Measurements from ENCODE around the gene HSD11B1.

Gene HSD11B1

GRCh38 chr1:209704584-209704983 lies at the start of gene HSD11B1:
TSS of gene HSD11B1 (plus strand) at chr1:209704846. CDS start at chr1:209704943, 97 bp downstream.
- DNase-seq, result no peak

- no peak for DNase-seq
These were observed 49.0 kb upstream of the HSD11B1 start for GRCh38 chr1:209655411-209656231.

- DNase-seq, result no peak
These were observed 47.3 kb upstream of the HSD11B1 start for GRCh38 chr1:209657140-209657879.

DNA sequence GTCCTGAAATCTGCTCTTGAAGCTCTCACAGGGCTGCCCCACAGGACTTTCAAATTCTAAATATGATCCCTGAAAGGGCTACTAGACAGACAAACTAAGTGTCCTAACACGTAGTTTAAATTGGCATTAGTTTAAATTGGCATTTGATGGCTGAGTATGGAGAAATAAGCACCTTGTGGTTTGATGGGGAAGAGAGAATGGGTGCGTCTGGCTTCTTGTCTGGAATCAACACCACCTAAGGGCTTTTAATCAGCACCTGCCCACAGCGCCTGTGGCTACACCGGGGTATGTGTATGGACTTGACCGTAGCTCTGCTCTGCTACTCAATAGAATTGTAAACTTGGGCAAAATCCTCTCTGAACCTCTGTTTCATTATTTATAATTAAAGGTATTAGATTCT lies 46.7 kb upstream of the HSD11B1 start:
- DNase-seq, result no peak

GRCh38 chr1:209659909-209660308 lies 44.7 kb upstream of the HSD11B1 start:
- DNase-seq, result no peak

- DNase-seq, result no peak
These were observed 43.6 kb upstream of the HSD11B1 start for GRCh38 chr1:209661071-209661470.

GRCh38 chr1:209662879-209663327 lies 41.7 kb upstream of the HSD11B1 start:
- no peak for DNase-seq

- DNase-seq, result no peak
These were observed 37.5 kb upstream of the HSD11B1 start for GRCh38 chr1:209667103-209667502.

GRCh38 chr1:209667708-209668107 lies 36.9 kb upstream of the HSD11B1 start:
- DNase-seq, result no peak

- no peak for DNase-seq
These were observed 34.1 kb upstream of the HSD11B1 start for GRCh38 chr1:209670441-209671082.

- no peak for DNase-seq
These were observed 31.7 kb upstream of the HSD11B1 start for GRCh38 chr1:209672705-209673630.

GRCh38 chr1:209673631-209674417 lies 30.8 kb upstream of the HSD11B1 start:
- DNase-seq, result no peak

DNA sequence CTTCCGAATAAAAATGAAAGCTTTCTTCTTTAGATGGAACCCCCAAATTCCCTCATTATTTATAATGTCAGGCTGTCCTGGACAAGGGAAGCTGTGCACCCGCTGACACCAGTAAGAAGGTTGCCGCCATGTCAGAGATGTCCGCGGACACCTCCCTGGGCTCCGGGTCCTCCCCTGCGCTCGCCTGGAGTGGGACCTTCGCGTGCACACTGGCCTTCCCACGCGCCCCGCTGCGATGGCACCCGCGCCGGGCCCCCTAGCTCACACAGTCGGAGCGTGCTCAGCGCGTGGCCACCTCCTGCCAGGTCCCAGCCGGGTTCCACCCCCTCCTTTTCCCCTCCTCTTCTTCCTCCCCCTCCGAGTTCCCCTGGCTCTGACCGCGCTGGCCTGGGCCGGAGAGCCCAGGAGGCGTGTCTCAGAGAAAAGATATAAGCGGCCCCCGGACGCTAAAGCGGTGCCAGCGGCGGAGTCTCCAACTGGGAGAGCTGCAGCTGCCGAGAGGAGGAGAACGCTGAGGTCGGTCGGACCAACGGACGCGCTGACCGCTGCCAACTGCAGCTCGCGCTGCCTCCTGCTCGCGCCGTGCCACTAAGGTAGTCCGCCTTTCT lies 29.6 kb upstream of the HSD11B1 start, which contains the start of gene G0S2:
Gene G0S2, plus strand, starts transcription at position 456 of the 608 bp plus-strand sequence. CDS start 273 bp downstream, outside the sequence.
- DNase-seq, result peak; percentile 41

- no peak for DNase-seq
These were observed 29.0 kb upstream of the HSD11B1 start for GRCh38 chr1:209675565-209676154.

DNA sequence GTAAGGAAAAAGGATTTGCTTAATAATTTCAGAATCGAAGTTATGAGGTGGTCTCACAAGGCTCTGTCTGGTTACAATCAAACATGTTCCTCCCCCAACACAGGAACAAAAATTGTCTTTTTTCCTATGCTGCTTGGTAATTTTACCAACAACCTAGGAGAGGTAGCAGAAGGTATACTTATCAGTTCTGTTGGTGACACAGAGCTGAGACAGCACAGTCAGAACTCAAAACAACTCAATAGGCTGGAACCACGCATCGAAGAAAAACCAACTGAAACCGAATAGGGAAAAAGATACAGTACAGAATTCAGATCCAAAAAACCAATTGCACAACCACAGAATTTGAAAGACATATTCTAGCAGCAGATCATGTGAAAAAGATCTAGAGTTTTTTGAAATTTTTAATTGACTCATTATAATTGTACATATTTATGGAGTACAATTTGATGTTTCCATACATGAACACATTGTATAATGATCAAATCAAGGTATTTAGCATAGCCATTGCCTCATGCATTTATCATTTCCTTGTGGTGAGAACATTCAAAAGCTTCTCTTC lies 25.6 kb upstream of the HSD11B1 start:
- DNase-seq, result no peak

DNA sequence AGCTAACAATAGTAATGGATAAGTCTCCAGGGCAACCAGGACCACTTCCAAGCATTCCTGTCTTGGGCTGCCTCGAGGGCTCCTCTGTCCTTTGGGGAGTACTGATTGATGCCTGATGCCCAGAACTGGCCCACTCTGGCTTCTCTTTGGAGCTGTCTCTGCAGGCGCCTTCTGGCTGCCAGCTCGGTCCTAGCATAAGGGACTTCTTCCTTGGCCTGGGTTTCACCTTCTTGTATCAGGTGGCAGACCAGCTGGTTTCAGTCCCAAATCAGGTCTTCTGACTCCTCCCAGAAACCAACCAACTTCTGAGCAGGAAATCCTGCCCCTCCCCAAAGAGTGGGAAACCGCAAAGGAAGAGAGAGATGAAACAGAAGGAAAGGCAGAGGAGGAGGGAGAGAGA lies 18.8 kb upstream of the HSD11B1 start:
- no peak for DNase-seq

DNA sequence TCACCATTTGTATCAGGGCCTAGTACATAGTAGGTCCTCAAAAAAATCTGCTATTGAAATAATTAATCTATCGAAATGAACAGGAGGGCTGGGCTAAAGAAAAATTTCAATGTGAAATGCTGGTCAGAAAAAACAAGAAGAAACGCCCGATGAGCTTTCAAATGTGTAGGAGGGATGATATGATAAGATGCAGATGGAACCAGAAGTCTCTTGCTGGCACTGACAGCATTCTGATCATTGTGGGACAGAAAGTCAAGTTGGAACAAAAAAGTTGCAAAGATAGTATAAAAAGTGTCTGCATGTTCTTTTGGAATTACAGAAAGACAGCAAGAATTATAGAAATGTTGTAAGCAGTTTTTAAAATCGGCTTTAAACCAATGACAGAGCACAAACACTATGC lies 18.3 kb upstream of the HSD11B1 start:
- DNase-seq, result no peak

DNA sequence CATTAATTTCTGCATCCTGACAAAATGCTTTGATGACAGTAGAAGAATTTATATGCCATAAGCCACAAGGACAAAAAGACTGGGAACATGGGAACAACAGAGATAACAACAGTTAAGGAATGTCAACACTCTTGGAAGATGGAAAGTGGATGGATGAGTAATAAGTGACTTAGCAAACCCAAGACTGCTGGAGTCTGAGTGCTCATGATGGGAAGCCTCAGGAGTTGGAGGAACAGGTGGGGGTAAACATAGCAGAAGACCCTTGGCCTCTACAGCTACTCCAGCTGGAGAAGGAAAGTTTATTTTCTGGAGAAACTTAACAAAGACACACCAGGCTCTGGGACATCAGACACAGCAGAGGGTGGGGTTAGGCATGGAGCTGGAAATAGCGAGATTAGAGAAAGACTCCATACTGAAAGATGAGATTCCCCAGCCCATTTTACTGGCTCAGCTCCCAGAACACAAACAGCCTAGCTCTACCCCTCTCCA lies 15.9 kb upstream of the HSD11B1 start:
- DNase-seq, result no peak

- peak; percentile 4 for DNase-seq
These were observed 15.2 kb upstream of the HSD11B1 start for GRCh38 chr1:209689477-209689876.

DNA sequence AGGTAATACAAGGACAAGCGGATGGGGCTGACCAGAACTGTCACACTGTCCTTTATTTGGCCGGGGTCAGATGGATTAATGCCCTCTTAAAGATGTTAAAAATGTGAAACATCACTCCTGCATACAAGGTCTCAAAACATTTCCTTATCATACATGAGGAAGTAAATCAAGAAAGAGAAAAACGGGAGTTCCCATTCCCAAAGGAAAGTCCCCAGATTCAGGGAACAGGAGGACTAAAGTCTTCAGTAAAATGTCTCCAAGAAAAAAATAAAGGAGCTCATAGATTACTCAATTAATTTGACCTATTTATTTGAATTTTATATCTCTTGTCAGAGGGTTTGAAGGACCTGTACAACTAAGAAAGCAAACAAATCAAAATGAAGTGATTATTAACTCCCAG lies 13.4 kb upstream of the HSD11B1 start:
- DNase-seq, result no peak
